GM08714 (cell line): ENCODE data around the gene PRAF2.

ENCODE experiments used
- H3K4me3 ChIP-seq: fragments of 200-500 bp; sonication (Bioruptor generic); 2 replicates; pipeline ENCODE4 v1.5.1; 2014; ENCODE audit warnings: mild to moderate bottlenecking, low read length, inconsistent platforms
- ZNF274 ChIP-seq: IDR thresholded peaks from 2 replicates; pipeline ENCODE4 v1.6.1; 2012; ENCODE audit warnings: mild to moderate bottlenecking, low read depth, low read length

The PRAF2 gene

GRCh38 chrX:49066690-49067089, 7.1 kb downstream of the PRAF2 start:
- no peak for TF ChIP-seq ZNF274
- H3K4me3 ChIP-seq: no peak overlapping the region

- no peak for TF ChIP-seq ZNF274
Observed at GRCh38 chrX:49066278-49066677, 7.5 kb downstream of the PRAF2 start.

GRCh38 chrX:49064735-49065134, 9.1 kb downstream of the PRAF2 start:
- no peak overlapping the region for H3K4me3 ChIP-seq
- no peak for TF ChIP-seq ZNF274

More at GRCh38 chrX:49066278-49066677, 7.5 kb downstream of the PRAF2 start:
- H3K4me3 ChIP-seq: no peak overlapping the region

GRCh38 chrX:49064303-49064702, 9.5 kb downstream of the PRAF2 start:
- TF ChIP-seq ZNF274: no peak

GRCh38 chrX:49063715-49064114, 10.1 kb downstream of the PRAF2 start:
- no peak overlapping the region for H3K4me3 ChIP-seq
- no peak for TF ChIP-seq ZNF274

More at GRCh38 chrX:49064303-49064702, 9.5 kb downstream of the PRAF2 start:
- H3K4me3 ChIP-seq: no peak overlapping the region

- TF ChIP-seq ZNF274: no peak
- H3K4me3 ChIP-seq: no peak overlapping the region
Observed at GRCh38 chrX:49061916-49062315, 11.9 kb downstream of the PRAF2 start.

GRCh38 chrX:49061490-49061889, 12.3 kb downstream of the PRAF2 start:
- no peak for TF ChIP-seq ZNF274
- H3K4me3 ChIP-seq: no peak overlapping the region

GRCh38 chrX:49060914-49061313, 12.9 kb downstream of the PRAF2 start:
- H3K4me3 ChIP-seq: no peak overlapping the region
- TF ChIP-seq ZNF274: no peak

GRCh38 chrX:49059681-49060085, 14.1 kb downstream of the PRAF2 start:
- TF ChIP-seq ZNF274: no peak
- H3K4me3 ChIP-seq: no peak overlapping the region

GRCh38 chrX:49059201-49059600, 14.6 kb downstream of the PRAF2 start:
- H3K4me3 ChIP-seq: no peak overlapping the region
- no peak for TF ChIP-seq ZNF274

- H3K4me3 ChIP-seq: no peak within 1 kb of the TSS
- TF ChIP-seq ZNF274: no peak
Observed at GRCh38 chrX:49058794-49059193, 15.0 kb downstream of the PRAF2 start, which contains the start of gene CCDC120. TSS of gene CCDC120 (plus strand) at chrX:49058999. CDS start at chrX:49062042, 3,043 bp downstream.

- peak overlapping the region; percentile 14; the same call in 1 of the 2 replicates for H3K4me3 ChIP-seq
Observed at GRCh38 chrX:49054073-49054762, 19.6 kb downstream of the PRAF2 start.

GRCh38 chrX:49053223-49054072, 20.4 kb downstream of the PRAF2 start:
- H3K4me3 ChIP-seq: peak overlapping the region; percentile 22; the same call in 1 of the 2 replicates

More at GRCh38 chrX:49054073-49054762, 19.6 kb downstream of the PRAF2 start:
- TF ChIP-seq ZNF274: no peak

GRCh38 chrX:49043987-49044281, 29.9 kb downstream of the PRAF2 start:
- no peak for TF ChIP-seq ZNF274
- no peak overlapping the region; the same call in 1 of the 2 replicates for H3K4me3 ChIP-seq

More at GRCh38 chrX:49053223-49054072, 20.4 kb downstream of the PRAF2 start:
- TF ChIP-seq ZNF274: no peak
